Activated naive CD4-positive, alpha-beta T cell treated with anti-CD3 and anti-CD28 coated beads for 36 hours (primary cell): ENCODE data around the gene CSRNP2. TPM values are rescaled to one million over a fixed set of nuclear protein-coding genes. Genes with fewer than 3 reads are reported as not detected.
A peak's percentile ranks its signal among the peaks of the same experiment; 100 is the strongest.
"Not testable (repeated sequence)": the region's sequence is repeated elsewhere in the genome, so short reads cannot be mapped to it uniquely, and the experiment has no call there.

Source experiments
- CTCF ChIA-PET: fragments of 350-600 bp; sonication (Branson Sonifier 250); formaldehyde crosslinking; loops from one replicate; lab custom pipeline; 2021; ENCODE audit warnings: antibody characterized with exemption; lab: Charles Lee
- DNase-seq: peaks from one replicate; pipeline ENCODE4 v3.0.0-alpha.2; 2020
- H3K27ac Mint-ChIP-seq: one replicate; pipeline ENCODE4 v1.8.0; 2021; ENCODE audit warnings: mild to moderate bottlenecking, mixed read lengths
- H3K27me3 Mint-ChIP-seq: one replicate; pipeline ENCODE4 v1.8.0; 2021; ENCODE audit warnings: low read depth, mixed read lengths
- H3K36me3 Mint-ChIP-seq: one replicate; pipeline ENCODE4 v1.8.0; 2021; ENCODE audit warnings: low read depth, mixed read lengths
- H3K4me1 Mint-ChIP-seq: one replicate; pipeline ENCODE4 v1.8.0; 2021; ENCODE audit warnings: low read depth, mixed read lengths
- H3K4me3 Mint-ChIP-seq: one replicate; pipeline ENCODE4 v1.8.0; 2021; ENCODE audit warnings: mild to moderate bottlenecking, moderate library complexity, mixed read lengths
- H3K9me3 Mint-ChIP-seq: one replicate; pipeline ENCODE4 v1.8.0; 2021; ENCODE audit warnings: mixed read lengths
- intact Hi-C: fragments of 100-400 bp; cut with micrococcal nuclease; formaldehyde crosslinking; loops from one replicate; pipeline ENCODE4 v1.15.1; 2023
- total RNA-seq, 2 experiments: library from RNA; stranded (reverse); gene quantifications; one replicate each; pipeline ENCODE4 v1.2.3, GENCODE V29; 2021

Gene CSRNP2
- total RNA-seq, 2 experiments from 2014 or later = 8.4 to 11.0 TPM

DNA sequence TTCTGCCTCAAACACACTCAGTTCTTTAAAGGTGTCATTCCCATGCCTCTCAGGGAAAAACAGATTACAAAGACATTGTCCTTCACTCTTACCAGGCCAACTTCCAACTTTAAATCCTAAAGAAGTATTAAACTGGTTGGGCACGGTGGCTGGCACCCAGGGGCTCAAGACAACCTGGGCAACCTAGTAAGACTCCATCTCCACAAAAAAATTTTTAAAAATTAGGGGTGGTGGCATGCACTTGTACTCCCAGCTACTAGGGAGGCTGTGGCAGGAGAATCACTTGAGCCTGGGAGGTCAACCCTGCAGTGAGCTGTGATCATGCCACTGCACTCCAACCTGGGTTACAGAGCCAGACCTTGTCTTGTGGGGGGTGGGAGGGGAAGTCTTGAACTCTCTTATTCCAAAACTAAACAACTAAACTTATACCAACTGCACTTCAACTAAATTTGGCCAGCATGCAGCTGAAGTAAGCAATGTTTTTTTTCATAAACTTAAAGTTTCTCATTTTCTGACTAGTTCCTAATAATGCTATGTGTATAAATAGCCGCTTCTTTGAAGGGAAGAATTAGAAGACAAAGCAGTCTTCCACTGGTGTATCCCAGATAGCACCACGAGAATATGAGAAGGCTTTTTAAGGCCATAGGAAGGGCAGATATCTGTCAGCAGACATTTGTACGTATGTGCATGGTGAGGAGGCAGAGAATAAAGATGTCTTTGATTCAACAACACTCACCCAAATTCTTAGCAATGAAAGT lies 59.6 kb downstream of the CSRNP2 start:
- H3K27me3 Mint-ChIP-seq = no peaks in the 10 kb centered on the region
- DNase-seq = no peak
- peak overlapping the region; percentile 85 for H3K4me3 Mint-ChIP-seq
- H3K4me1 Mint-ChIP-seq = peaks cover 69% of the 10 kb centered on the region
- H3K36me3 Mint-ChIP-seq = no peaks in the 10 kb centered on the region
- H3K9me3 Mint-ChIP-seq = no peaks in the 10 kb centered on the region
- peak overlapping the region; percentile 93 for H3K27ac Mint-ChIP-seq
- intact Hi-C loops = loop anchor here (2.0 to 10.0 kb wide), 3 partner anchors 399 to 515 kb away; no protein-coding TSS in a partner anchor
- CTCF ChIA-PET = interaction anchor here (0.6 to 4.9 kb wide), 3 partner anchors 31 to 197 kb away, joined by 3 to 56 read pairs (median 3); no protein-coding TSS in a partner anchor

DNA sequence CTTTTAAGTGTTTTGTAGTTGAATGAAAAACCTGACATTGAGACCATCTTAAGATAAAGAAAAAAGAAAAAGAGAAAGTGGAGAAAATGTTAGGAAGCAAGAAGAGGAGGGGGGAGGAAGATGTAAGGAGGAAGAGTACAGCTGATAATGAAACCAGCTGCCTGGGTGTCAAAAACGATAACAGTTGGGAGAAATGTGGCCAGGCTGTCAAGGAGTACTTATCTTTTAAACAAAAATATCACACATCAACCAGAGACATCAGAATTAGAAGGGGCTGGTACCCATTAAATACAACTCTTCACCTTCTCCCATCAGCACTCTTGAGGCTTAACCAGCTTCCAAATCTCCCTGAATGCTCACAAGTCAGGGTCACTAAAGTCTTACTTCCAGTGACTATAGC lies 61.7 kb downstream of the CSRNP2 start:
- peaks cover 57% of the 10 kb centered on the region for H3K4me1 Mint-ChIP-seq
- H3K27ac Mint-ChIP-seq = no peak overlapping the region
- no peak overlapping the region for H3K4me3 Mint-ChIP-seq
- no peaks in the 10 kb centered on the region for H3K27me3 Mint-ChIP-seq
- H3K9me3 Mint-ChIP-seq = no peaks in the 10 kb centered on the region
- CTCF ChIA-PET = interaction anchor here (0.6 to 1.2 kb wide), 5 partner anchors 9 to 516 kb away, joined by 3 to 5 read pairs (median 4); no protein-coding TSS in a partner anchor
- H3K36me3 Mint-ChIP-seq = peaks cover 1% of the 10 kb centered on the region
- intact Hi-C loops = loop anchor here (10.0 kb wide), 1 partner anchor 397 kb away; no protein-coding TSS in a partner anchor
- DNase-seq = no peak

DNA sequence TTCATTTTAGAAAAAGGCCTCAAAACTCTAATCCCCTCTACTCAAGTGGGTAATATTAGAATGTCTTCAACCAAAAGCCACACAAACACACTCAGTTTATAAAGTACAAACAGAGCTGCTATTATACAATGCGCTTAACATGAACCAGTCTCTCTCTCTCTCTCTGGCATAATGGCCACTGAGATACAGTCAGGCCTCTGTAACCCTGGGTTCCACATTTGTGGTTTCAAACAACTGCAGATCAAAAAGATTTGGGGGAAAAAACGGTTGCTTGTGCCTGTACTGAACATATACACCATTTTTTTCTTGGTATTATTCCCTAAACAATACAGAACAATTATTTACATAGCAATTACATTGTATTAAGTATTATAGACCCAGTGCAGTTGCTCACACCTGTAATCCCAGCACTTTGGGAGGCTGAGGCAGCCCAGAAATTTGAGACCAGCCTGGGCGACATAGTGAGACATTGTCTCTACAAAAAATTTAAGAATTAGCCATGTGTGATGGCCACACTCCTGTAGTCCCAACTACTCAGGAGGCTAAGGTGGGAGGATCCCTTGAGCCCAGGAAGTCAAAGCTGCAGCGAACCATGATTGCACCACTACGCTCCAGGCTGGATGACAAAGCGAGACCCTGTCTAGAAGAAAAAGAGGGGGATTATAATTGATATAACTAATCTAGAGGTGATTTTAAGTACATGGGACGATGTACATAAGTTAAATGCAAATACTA lies 62.8 kb downstream of the CSRNP2 start:
- no peak for DNase-seq
- H3K4me3 Mint-ChIP-seq = no peak overlapping the region
- intact Hi-C loops = loop anchor here (10.0 kb wide), 1 partner anchor 396 kb away; no protein-coding TSS in a partner anchor
- H3K27me3 Mint-ChIP-seq = no peaks in the 10 kb centered on the region
- CTCF ChIA-PET = no interaction called here
- H3K4me1 Mint-ChIP-seq = peaks cover 53% of the 10 kb centered on the region
- H3K27ac Mint-ChIP-seq = no peak overlapping the region
- H3K9me3 Mint-ChIP-seq = no peaks in the 10 kb centered on the region
- peaks cover 1% of the 10 kb centered on the region for H3K36me3 Mint-ChIP-seq

DNA sequence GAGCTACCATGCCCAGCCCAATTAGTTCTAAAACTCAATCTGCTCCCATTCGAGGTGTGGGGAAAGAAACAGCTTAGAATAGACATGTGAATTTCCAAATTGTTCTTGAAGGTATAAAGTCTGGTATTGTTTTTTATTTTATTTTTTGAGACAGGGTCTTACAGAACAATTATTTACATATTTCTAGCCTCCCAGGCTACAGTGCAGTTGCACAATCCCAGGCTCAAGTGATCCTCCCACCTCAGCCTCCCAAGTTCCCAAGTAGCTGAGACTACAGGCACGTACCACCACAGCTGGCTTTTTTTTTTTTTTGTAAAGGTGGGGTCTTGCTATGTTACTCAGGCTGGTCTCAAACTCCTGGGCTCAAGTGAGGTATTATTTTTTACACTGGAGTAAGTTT lies 63.5 kb downstream of the CSRNP2 start:
- no peaks in the 10 kb centered on the region for H3K9me3 Mint-ChIP-seq
- no peak overlapping the region for H3K27ac Mint-ChIP-seq
- no peak for DNase-seq
- peaks cover 51% of the 10 kb centered on the region for H3K4me1 Mint-ChIP-seq
- H3K36me3 Mint-ChIP-seq = peaks cover 1% of the 10 kb centered on the region
- intact Hi-C loops = loop anchor here (10.0 kb wide), 1 partner anchor 395 kb away; no protein-coding TSS in a partner anchor
- no peaks in the 10 kb centered on the region for H3K27me3 Mint-ChIP-seq
- CTCF ChIA-PET = interaction anchor here (0.6 kb wide), 1 partner anchor 28 kb away, joined by 4 read pairs; no protein-coding TSS in a partner anchor
- H3K4me3 Mint-ChIP-seq = no peak overlapping the region

DNA sequence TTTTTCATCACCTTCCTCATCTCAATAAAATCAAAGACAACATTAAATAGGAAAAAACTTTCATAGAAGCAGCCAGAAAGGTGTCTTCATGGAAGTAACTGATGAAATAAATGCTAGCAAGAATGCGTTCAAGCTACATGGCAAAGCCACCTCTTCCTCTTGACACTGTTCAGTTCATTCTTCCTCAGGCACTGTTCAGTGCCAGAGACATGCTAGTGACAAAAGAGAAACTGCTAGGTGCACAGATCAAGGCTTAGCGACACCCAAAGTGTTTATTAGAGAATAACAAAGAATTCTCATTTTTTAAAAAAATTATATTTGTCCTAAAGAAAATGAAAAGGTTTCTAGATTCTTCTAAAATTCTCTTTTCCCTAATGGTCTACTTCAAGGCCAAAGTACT lies 64.4 kb downstream of the CSRNP2 start:
- Mint-ChIP-seq H3K4me1 (peaks cover 42% of the 10 kb centered on the region), H3K9me3 (no peaks in the 10 kb centered on the region)
- intact Hi-C loops = no loop called here

DNA sequence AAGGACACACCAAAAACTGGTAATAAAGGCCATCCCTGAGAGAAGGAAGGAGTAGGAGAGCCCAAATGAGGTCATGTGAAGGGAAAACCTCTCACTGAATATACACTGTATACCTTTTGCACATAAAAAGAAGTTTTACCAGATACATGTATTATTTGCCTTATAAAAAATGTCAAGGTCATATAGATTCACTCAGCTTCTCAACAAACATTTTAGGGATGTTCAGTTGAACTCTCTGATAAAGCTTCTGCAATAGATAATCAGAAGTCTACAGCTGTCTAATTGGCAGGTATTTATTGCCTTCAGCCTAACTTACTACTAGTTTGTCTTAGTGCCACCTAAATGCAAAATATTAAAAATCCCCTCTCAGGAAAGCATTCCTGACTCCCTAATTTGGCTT lies 65.9 kb downstream of the CSRNP2 start:
- intact Hi-C loops = no loop called here
- Mint-ChIP-seq H3K9me3 (no peaks in the 10 kb centered on the region), H3K27ac (no peak overlapping the region), H3K4me3 (no peak overlapping the region), H3K4me1 (peaks cover 45% of the 10 kb centered on the region), H3K27me3 (no peaks in the 10 kb centered on the region), H3K36me3 (peaks cover 1% of the 10 kb centered on the region)
- no peak for DNase-seq
- CTCF ChIA-PET = interaction anchor here (0.6 kb wide), 1 partner anchor 15 kb away, joined by 5 read pairs; no protein-coding TSS in a partner anchor

More for the DNA sequence above, 64.4 kb downstream of the CSRNP2 start:
- no peaks in the 10 kb centered on the region for H3K27me3 Mint-ChIP-seq
- no peak for DNase-seq
- CTCF ChIA-PET = no interaction called here
- peaks cover 1% of the 10 kb centered on the region for H3K36me3 Mint-ChIP-seq
- no peak overlapping the region for H3K27ac Mint-ChIP-seq
- no peak overlapping the region for H3K4me3 Mint-ChIP-seq

DNA sequence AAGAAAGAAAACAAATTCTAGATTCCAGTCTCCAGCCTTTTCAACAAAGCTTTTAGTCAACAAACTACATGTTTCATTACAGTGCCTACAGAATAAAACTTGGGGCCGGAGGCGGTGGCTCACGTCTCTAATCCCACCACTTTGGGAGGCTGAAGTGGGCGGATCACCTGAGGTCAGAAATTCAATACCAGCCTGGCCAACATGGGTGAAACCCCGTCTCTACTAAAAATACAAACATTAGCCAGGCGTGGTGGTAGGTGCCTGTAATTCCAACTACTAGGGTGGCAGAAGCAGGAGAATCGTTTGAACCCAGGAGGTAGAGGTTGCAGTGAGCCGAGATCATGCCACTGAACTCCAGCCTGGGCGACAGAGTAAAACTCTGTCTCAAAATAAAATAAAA lies 68.9 kb downstream of the CSRNP2 start:
- peaks cover 44% of the 10 kb centered on the region for H3K4me1 Mint-ChIP-seq
- intact Hi-C loops, H3K36me3 Mint-ChIP-seq, DNase-seq, H3K4me3 Mint-ChIP-seq, CTCF ChIA-PET, H3K27me3 Mint-ChIP-seq, H3K27ac Mint-ChIP-seq, H3K9me3 Mint-ChIP-seq: not testable (repeated sequence)

DNA sequence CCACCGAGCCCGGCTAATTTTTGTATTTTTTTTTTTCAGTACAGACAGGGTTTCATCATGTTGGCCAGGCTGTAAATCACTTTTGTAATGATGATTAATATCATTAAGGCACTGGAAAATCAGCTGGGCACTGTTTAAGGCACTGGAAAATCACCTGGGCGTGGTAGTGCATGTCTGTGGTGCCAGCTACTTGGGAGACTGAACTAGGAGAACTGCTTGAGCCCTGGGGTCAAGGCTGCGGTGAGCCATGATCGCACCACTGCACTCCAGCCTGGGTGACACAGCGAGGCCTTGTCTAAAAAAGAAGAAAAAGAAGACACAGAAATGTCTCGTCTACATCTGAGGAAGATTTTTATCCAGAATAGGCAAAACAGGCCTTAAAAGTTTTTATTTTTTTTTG lies 70.0 kb downstream of the CSRNP2 start:
- Mint-ChIP-seq H3K4me1 (peaks cover 50% of the 10 kb centered on the region), H3K27me3 (no peaks in the 10 kb centered on the region), H3K36me3 (peaks cover 5% of the 10 kb centered on the region), H3K9me3 (no peaks in the 10 kb centered on the region), H3K27ac (no peak overlapping the region), H3K4me3 (no peak overlapping the region)
- CTCF ChIA-PET = interaction anchor here (0.6 to 1.5 kb wide), 3 partner anchors 8 to 619 kb away, joined by 3 to 4 read pairs (median 3); no protein-coding TSS in a partner anchor
- intact Hi-C loops = no loop called here
- no peak for DNase-seq

DNA sequence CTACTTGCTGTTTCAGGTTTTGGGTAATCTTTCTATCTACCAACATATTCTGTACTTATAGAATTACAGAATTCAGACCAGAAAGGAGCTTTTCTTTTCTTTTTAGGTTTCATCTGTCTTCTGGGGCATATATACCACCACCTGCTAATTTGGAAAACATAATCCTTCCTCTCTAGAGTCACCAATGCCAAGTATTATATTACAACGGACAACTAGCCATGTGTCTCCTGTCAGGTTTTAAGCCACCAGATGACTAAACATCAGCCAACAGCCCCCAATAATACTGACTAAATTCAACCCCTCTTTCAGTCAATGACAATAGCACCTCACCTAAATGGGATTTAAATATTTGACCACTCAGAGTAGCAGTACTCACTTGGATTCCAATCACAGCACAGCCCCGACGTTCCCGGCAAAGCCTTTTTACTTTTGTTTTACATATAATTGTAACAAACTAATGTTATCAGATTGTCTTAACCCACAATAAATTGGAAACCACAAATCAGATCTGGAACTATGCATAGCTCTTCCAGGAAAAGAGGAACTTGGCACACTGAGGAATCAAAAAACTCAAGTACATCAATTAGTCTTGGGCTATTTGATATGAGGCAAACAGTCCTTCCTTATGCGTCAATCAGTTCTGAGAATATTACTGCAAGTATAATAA lies 70.7 kb downstream of the CSRNP2 start:
- no peak for DNase-seq
- no peaks in the 10 kb centered on the region for H3K27me3 Mint-ChIP-seq
- H3K36me3 Mint-ChIP-seq = peaks cover 5% of the 10 kb centered on the region
- H3K4me3 Mint-ChIP-seq = no peak overlapping the region
- CTCF ChIA-PET = interaction anchor here (0.6 to 1.5 kb wide), 4 partner anchors 9 to 618 kb away, joined by 3 to 4 read pairs (median 3); no protein-coding TSS in a partner anchor
- intact Hi-C loops = no loop called here
- peaks cover 52% of the 10 kb centered on the region for H3K4me1 Mint-ChIP-seq
- H3K27ac Mint-ChIP-seq = no peak overlapping the region
- no peaks in the 10 kb centered on the region for H3K9me3 Mint-ChIP-seq

DNA sequence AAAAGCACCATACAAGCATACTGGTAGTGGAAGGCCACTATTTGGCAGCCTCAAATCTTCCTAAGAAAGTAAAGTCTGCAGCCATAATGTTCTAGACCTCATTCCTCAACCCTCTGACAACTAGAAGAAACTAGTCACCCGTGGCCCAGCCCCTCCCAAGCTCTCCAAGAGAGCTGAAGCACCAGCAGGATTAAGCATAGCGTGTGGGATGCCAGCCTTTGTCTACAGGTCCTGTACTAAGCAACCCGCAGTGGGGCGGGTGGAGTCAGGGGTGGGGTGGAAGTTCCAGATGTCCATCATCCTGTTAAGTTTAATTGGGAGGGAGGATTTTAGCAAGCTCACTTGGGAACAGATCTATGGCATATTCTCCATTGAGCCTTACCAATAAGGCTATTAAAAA lies 71.4 kb downstream of the CSRNP2 start:
- CTCF ChIA-PET = interaction anchor here (0.6 to 1.5 kb wide), 2 partner anchors 10 to 160 kb away, joined by 3 to 4 read pairs; no protein-coding TSS in a partner anchor
- Mint-ChIP-seq H3K4me1 (peaks cover 51% of the 10 kb centered on the region), H3K27ac (no peak overlapping the region), H3K4me3 (no peak overlapping the region), H3K36me3 (peaks cover 9% of the 10 kb centered on the region), H3K9me3 (no peaks in the 10 kb centered on the region), H3K27me3 (no peaks in the 10 kb centered on the region)
- intact Hi-C loops = no loop called here
- no peak for DNase-seq
